ENCODE measurements around the gene POLR2H. TPM values are rescaled to one million over a fixed set of nuclear protein-coding genes. Genes with fewer than 3 reads are reported as not detected.

Gene POLR2H
- total RNA-seq, 1 donor from 2014 or later = 60.5 TPM

- CTCF ChIA-PET = no interaction called here
- DNase-seq (no peak), ATAC-seq (ENCODE audit: low read depth) (no peak)
- no peak overlapping the region for H3K4me3 Mint-ChIP-seq
- no peaks in the 10 kb centered on the region for H3K9me3 Mint-ChIP-seq
- no peaks in the 10 kb centered on the region for H3K36me3 Mint-ChIP-seq (ENCODE audit: low read depth)
- intact Hi-C loops (cut with micrococcal nuclease) = no loop called here
- no peak overlapping the region for H3K27ac Mint-ChIP-seq
- peaks cover 52% of the 10 kb centered on the region for H3K27me3 Mint-ChIP-seq
- POLR2A ChIA-PET = no interaction called here
- TF ChIP-seq CTCF (IDR thresholded peaks at IDR 0.05) = no peak
- H3K4me1 Mint-ChIP-seq = no peaks in the 10 kb centered on the region
Measured at GRCh38 chr3:184387174-184387714, 25.7 kb downstream of the POLR2H start.

- ChIA-PET POLR2A (no interaction called here), CTCF (no interaction called here)
- H3K9me3 Mint-ChIP-seq = no peaks in the 10 kb centered on the region
- H3K27ac Mint-ChIP-seq = no peak overlapping the region
- no peak for ATAC-seq (ENCODE audit: low read depth)
- H3K4me1 Mint-ChIP-seq = no peaks in the 10 kb centered on the region
- intact Hi-C loops (cut with micrococcal nuclease) = no loop called here
- no peaks in the 10 kb centered on the region for H3K36me3 Mint-ChIP-seq (ENCODE audit: low read depth)
- no peak for DNase-seq
- no peak overlapping the region for H3K4me3 Mint-ChIP-seq
- H3K27me3 Mint-ChIP-seq = peaks cover 44% of the 10 kb centered on the region
- no peak for TF ChIP-seq CTCF (IDR thresholded peaks at IDR 0.05)
Measured at GRCh38 chr3:184388164-184388935, 26.8 kb downstream of the POLR2H start.

GRCh38 chr3:184388936-184389230 lies 27.4 kb downstream of the POLR2H start:
- ATAC-seq (ENCODE audit: low read depth) (no peak), DNase-seq (no peak)
- H3K27me3 Mint-ChIP-seq = peaks cover 44% of the 10 kb centered on the region
- no peak overlapping the region for H3K27ac Mint-ChIP-seq
- no peak for TF ChIP-seq CTCF (IDR thresholded peaks at IDR 0.05)
- H3K4me1 Mint-ChIP-seq = no peaks in the 10 kb centered on the region
- no peaks in the 10 kb centered on the region for H3K36me3 Mint-ChIP-seq (ENCODE audit: low read depth)
- no peak overlapping the region for H3K4me3 Mint-ChIP-seq
- CTCF ChIA-PET = no interaction called here
- POLR2A ChIA-PET = no interaction called here
- H3K9me3 Mint-ChIP-seq = no peaks in the 10 kb centered on the region
- intact Hi-C loops (cut with micrococcal nuclease) = no loop called here

- H3K27me3 Mint-ChIP-seq = peaks cover 39% of the 10 kb centered on the region
- no peaks in the 10 kb centered on the region for H3K4me1 Mint-ChIP-seq
- no peak overlapping the region for H3K27ac Mint-ChIP-seq
- no peak for TF ChIP-seq CTCF (IDR thresholded peaks at IDR 0.05)
- H3K9me3 Mint-ChIP-seq = no peaks in the 10 kb centered on the region
- ATAC-seq (ENCODE audit: low read depth) = no peak
- CTCF ChIA-PET = no interaction called here
- intact Hi-C loops (cut with micrococcal nuclease) = no loop called here
- no peak overlapping the region for H3K4me3 Mint-ChIP-seq
- no peaks in the 10 kb centered on the region for H3K36me3 Mint-ChIP-seq (ENCODE audit: low read depth)
- POLR2A ChIA-PET = no interaction called here
- DNase-seq = no peak
Measured at GRCh38 chr3:184389384-184389783, 27.9 kb downstream of the POLR2H start.

- no peak overlapping the region for H3K4me3 Mint-ChIP-seq
- POLR2A ChIA-PET = no interaction called here
Measured at GRCh38 chr3:184389935-184390528, 28.5 kb downstream of the POLR2H start.

More at GRCh38 chr3:184389935-184390528, 28.5 kb downstream of the POLR2H start:
- intact Hi-C loops (cut with micrococcal nuclease) = no loop called here
- TF ChIP-seq CTCF (IDR thresholded peaks at IDR 0.05) = no peak
- no peaks in the 10 kb centered on the region for H3K9me3 Mint-ChIP-seq
- no peak for ATAC-seq (ENCODE audit: low read depth)
- peaks cover 35% of the 10 kb centered on the region for H3K27me3 Mint-ChIP-seq
- CTCF ChIA-PET = no interaction called here
- no peak overlapping the region for H3K27ac Mint-ChIP-seq
- no peaks in the 10 kb centered on the region for H3K4me1 Mint-ChIP-seq
- no peaks in the 10 kb centered on the region for H3K36me3 Mint-ChIP-seq (ENCODE audit: low read depth)
- DNase-seq = no peak
